Keratinocyte (primary cell): Measurements from ENCODE around the gene LPAR3. TPM values are rescaled to one million over a fixed set of nuclear protein-coding genes. Genes with fewer than 3 reads are reported as not detected.

Experiments
- DNase-seq: peaks from one replicate; pipeline ENCODE4 v3.0.0-alpha.2; 2011; ENCODE audit warnings: low read depth, missing footprints, low spot score
- FAIRE-seq: peaks from 2 replicates; lab custom pipeline; 2011; peaks lifted over from hg19 to GRCh38; lab: Jason Lieb, UNC
- H2AFZ ChIP-seq: 2 replicates; pipeline ENCODE4 v1.6.0; 2012; ENCODE audit warnings: low read length, control low read depth, inconsistent platforms; ENCODE audit not compliant: control insufficient read depth
- H3K27ac ChIP-seq: 2 replicates; pipeline ENCODE4 v1.5.1; 2011; ENCODE audit warnings: low read length; ENCODE audit not compliant: control insufficient read depth, insufficient read depth
- H3K27me3 ChIP-seq: 3 replicates; pipeline ENCODE4 v1.6.0; 2011; ENCODE audit warnings: low read length; ENCODE audit not compliant: control insufficient read depth, insufficient read depth; ENCODE audit errors: extremely low read depth
- H3K36me3 ChIP-seq, 2 experiments: 2 replicates in 1 of 2; 3 replicates in 1 of 2; pipeline ENCODE4 v1.5.1; 2011; ENCODE audit warnings: low read length in 2 of 2, mild to moderate bottlenecking in 1 of 2; ENCODE audit not compliant: control insufficient read depth in 2 of 2, insufficient read depth in 2 of 2; ENCODE audit errors: extremely low read depth in 1 of 2
- H3K4me1 ChIP-seq: 3 replicates; pipeline ENCODE4 v1.5.1; 2011; ENCODE audit warnings: low read length; ENCODE audit not compliant: control insufficient read depth, insufficient read depth; ENCODE audit errors: extremely low read depth
- H3K4me2 ChIP-seq: 3 replicates; pipeline ENCODE4 v1.6.0; 2011; ENCODE audit warnings: low read depth, low read length; ENCODE audit not compliant: control insufficient read depth, insufficient read depth; ENCODE audit errors: extremely low read depth
- H3K4me3 ChIP-seq, 3 experiments: fragments of 200-600 bp in 1 of 3; sonication (generic) in 1 of 3; 2 replicates in 2 of 3; 3 replicates in 1 of 3; pipeline ENCODE4 v1.5.1; 2011 to 2016; ENCODE audit warnings: low read length in 3 of 3, mild to moderate bottlenecking in 3 of 3, control low read depth in 2 of 3, inconsistent platforms in 1 of 3, low read depth in 1 of 3, mixed read lengths in 1 of 3, mixed run types in 1 of 3, moderate library complexity in 1 of 3; ENCODE audit not compliant: control insufficient read depth in 2 of 3, insufficient read depth in 2 of 3; ENCODE audit errors: extremely low read depth in 1 of 3
- H3K79me2 ChIP-seq: 2 replicates; pipeline ENCODE4 v1.6.0; 2012; ENCODE audit warnings: low read length; ENCODE audit not compliant: control insufficient read depth, insufficient read depth
- H3K9ac ChIP-seq: 3 replicates; pipeline ENCODE4 v1.6.0; 2011; ENCODE audit warnings: low read length; ENCODE audit not compliant: control insufficient read depth, insufficient read depth; ENCODE audit errors: extremely low read depth
- H3K9me1 ChIP-seq: 3 replicates; pipeline ENCODE4 v1.6.0; 2011; ENCODE audit warnings: low read length; ENCODE audit not compliant: control insufficient read depth, insufficient read depth; ENCODE audit errors: extremely low read depth
- H3K9me3 ChIP-seq: 2 replicates; pipeline ENCODE4 v1.5.1; 2012; ENCODE audit warnings: low read depth, low read length; ENCODE audit not compliant: control insufficient read depth
- H4K20me1 ChIP-seq: 3 replicates; pipeline ENCODE4 v1.6.0; 2011; ENCODE audit warnings: low read length; ENCODE audit not compliant: control insufficient read depth, insufficient read depth; ENCODE audit errors: extremely low read depth
- EZH2 ChIP-seq: IDR thresholded peaks from one replicate; pipeline ENCODE4 v1.6.1; 2012; ENCODE audit warnings: inconsistent platforms, mild to moderate bottlenecking, low read length, moderate library complexity
- dilution Hi-C: fragments of 300-500 bp; cut with MboI; formaldehyde crosslinking; loops from one replicate; pipeline ENCODE4 v1.7.0; 2020; ENCODE audit warnings: low sequenced_read_pairs; ENCODE audit not compliant: extremely low pct_ligation_motif_present
- polyA plus RNA-seq, 5 experiments: library from polyadenylated mRNA; depleted of rRNA in 3 of 5; stranded (reverse) in 3 of 5; stranded (forward) in 1 of 5; unstranded in 1 of 5; fragments of >200 nt; gene quantifications; 1 replicate in 1 of 5; 2 replicates in 3 of 5; 3 replicates in 1 of 5; pipeline versions ENCODE4 v1.2.1 to v1.2.3, GENCODE V29; 2011 to 2012; ENCODE audit warnings: missing spikeins in 2 of 5, low read depth in 1 of 5, low replicate concordance in 1 of 5
- TF ChIP-seq, protein P1 (sequence below), 3 experiments: IDR thresholded peaks in 1 of 3; conservative IDR thresholded peaks in 1 of 3; optimal IDR thresholded peaks in 1 of 3; 2 replicates in 2 of 3; 3 replicates in 1 of 3; pipeline versions ENCODE3 to v1.5.1; 2011; ENCODE audit warnings: low read length in 3 of 3, mild to moderate bottlenecking in 3 of 3, moderate library complexity in 2 of 3, control low read depth in 1 of 3, inconsistent platforms in 1 of 3; ENCODE audit not compliant: insufficient read depth in 2 of 3; ENCODE audit errors: extremely low read depth in 1 of 3

Gene LPAR3
- polyA plus RNA-seq, 1 donor (not counting 4 experiments of a cell fraction or from before 2014, with no cell fraction given), result 42.1 TPM

DNA sequence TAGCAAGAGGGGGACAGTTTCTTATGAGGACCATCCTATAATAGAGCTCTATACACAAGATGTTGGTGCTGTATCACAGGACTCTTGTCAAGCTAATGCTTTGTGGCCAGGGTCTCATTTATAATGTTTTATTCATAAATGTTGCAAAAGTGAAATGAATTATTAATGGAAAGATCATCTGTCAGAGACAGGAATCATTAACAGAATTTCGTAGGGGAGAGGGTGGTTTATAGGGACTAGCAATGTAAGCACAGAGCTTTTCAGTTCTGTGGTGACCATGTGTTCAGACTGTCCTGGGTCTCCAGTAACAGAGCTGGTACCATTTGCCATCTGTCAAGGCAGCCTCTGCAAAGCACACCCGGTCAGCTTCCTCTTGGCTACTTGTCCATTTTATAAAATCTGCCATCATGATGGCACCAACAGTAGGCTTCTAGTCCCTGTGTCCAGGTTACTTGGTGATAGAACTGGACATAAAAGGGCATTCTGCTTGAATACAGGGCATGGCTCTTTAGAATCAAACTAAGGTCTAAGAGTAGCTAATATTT is 36.2 kb downstream of the LPAR3 start:
- FAIRE-seq (no peak), DNase-seq (no peak)
- Histone ChIP-seq H4K20me1 (no peaks in the 10 kb centered on the region), H3K9ac (no peak overlapping the region), H3K4me2 (no peak overlapping the region), H3K79me2 (peaks cover 11% of the 10 kb centered on the region), H2AFZ (no peak overlapping the region), H3K9me1 (no peaks in the 10 kb centered on the region), H3K9me3 (peaks cover 3% of the 10 kb centered on the region), H3K27ac (no peak overlapping the region), H3K4me1 (peaks cover 34% of the 10 kb centered on the region), H3K27me3 (no peaks in the 10 kb centered on the region), H3K36me3 (peaks cover 0 to 14% of the 10 kb centered on the region in 2 experiments), H3K4me3 (no peak overlapping the region)
- dilution Hi-C loops, result no loop called here
- TF ChIP-seq, protein P1, sequence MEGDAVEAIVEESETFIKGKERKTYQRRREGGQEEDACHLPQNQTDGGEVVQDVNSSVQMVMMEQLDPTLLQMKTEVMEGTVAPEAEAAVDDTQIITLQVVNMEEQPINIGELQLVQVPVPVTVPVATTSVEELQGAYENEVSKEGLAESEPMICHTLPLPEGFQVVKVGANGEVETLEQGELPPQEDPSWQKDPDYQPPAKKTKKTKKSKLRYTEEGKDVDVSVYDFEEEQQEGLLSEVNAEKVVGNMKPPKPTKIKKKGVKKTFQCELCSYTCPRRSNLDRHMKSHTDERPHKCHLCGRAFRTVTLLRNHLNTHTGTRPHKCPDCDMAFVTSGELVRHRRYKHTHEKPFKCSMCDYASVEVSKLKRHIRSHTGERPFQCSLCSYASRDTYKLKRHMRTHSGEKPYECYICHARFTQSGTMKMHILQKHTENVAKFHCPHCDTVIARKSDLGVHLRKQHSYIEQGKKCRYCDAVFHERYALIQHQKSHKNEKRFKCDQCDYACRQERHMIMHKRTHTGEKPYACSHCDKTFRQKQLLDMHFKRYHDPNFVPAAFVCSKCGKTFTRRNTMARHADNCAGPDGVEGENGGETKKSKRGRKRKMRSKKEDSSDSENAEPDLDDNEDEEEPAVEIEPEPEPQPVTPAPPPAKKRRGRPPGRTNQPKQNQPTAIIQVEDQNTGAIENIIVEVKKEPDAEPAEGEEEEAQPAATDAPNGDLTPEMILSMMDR (optimal IDR thresholded peaks at IDR 0.05 in 1 of 3, IDR thresholded peaks at IDR 0.05 in 1 of 3, conservative IDR thresholded peaks at IDR 0.05 in 1 of 3; ENCODE audit: extremely low read depth in 1 of 3, insufficient read depth in 2 of 3, low read length in 3 of 3), result no peak
- TF ChIP-seq EZH2, result no peak

- DNase-seq (no peak), FAIRE-seq (peak; percentile 29)
- Histone ChIP-seq H3K4me2 (no peak overlapping the region), H3K4me1 (peaks cover 41% of the 10 kb centered on the region), H3K27me3 (no peaks in the 10 kb centered on the region), H3K27ac (peak overlapping the region; percentile 77), H3K9me1 (no peaks in the 10 kb centered on the region), H3K79me2 (peaks cover 11% of the 10 kb centered on the region), H3K36me3 (peaks cover 0 to 10% of the 10 kb centered on the region in 2 experiments), H2AFZ (no peak overlapping the region), H3K9me3 (peaks cover 3% of the 10 kb centered on the region), H3K4me3 (no peak overlapping the region), H4K20me1 (no peaks in the 10 kb centered on the region), H3K9ac (no peak overlapping the region)
- dilution Hi-C loops, result no loop called here
- TF ChIP-seq, protein P1 (optimal IDR thresholded peaks at IDR 0.05 in 1 of 3, IDR thresholded peaks at IDR 0.05 in 1 of 3, conservative IDR thresholded peaks at IDR 0.05 in 1 of 3; ENCODE audit: extremely low read depth in 1 of 3, insufficient read depth in 2 of 3, low read length in 3 of 3), result no peak
- no peak for TF ChIP-seq EZH2
These were observed 37.0 kb downstream of the LPAR3 start for GRCh38 chr1:84855691-84856630.
